Activated effector memory CD4-positive, alpha-beta T cell treated with Interleukin-2 at 50 U/mL for 16 hours (primary cell): ENCODE results near the gene SORBS1.

ENCODE experiments used
- DNase-seq: peaks from one replicate; pipeline ENCODE4 v3.0.0-alpha.2; 2020

Gene SORBS1

DNA sequence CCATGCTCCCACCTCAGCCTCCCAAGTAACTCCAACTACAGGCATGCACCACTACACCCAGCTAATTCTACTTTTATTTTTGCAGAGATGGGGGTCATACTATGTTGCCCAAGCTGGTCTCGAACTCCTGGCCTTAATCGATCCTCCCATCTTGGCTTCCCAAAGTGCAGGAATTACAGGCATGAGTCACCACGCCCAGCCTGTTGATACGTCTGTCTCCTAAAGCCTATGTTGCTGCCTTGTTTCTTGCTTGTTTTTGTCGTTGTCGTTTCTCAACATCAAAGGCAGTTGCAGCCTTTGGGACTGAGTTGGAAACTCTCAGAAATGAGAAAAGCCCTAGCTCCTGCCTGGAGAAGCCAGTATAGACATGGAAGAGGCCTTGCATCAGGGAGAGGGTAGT lies 49.9 kb downstream of the SORBS1 start:
- DNase-seq: no peak

- no peak for DNase-seq
Measured at GRCh38 chr10:95509251-95509650, 51.9 kb downstream of the SORBS1 start.

DNA sequence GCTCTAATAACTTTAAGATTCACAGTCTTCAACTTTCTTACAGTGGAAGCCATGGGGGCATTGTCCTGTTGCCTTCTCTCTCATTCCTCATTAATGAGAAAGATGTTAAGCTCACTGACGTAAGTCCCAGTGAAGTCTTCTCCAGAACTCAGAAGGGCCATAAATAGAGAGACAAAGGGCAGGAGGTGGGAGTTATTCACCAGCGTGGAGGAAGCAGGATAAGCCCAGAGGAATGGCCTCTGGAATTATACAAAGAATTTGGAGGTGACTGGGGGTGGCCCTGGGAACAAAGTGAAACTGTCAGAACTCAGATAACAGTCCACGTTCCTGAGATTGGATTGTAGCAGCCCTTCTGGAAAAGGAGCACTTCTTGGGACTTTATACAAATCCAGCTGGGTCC lies 52.4 kb downstream of the SORBS1 start:
- no peak for DNase-seq

GRCh38 chr10:95506056-95506737 lies 55.0 kb downstream of the SORBS1 start:
- DNase-seq: no peak

DNA sequence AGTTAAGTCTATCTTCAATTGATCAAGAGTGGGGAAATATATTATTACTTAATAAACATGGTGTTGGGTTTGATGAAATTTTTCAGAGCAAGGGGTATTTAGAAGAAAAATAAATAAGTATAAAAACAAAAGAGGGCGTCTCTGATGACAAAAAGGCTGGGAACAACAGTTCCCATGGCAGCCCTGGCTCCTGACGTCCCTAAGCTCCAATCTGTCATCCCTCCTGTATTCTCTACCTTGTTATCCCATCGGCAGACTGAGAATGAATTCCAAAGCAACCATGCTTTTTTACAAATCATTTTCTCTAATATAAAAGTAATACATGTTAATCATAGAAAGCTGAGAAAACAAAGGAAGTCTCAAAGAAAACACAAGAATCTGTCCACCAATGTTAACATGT lies 55.5 kb downstream of the SORBS1 start:
- no peak for DNase-seq

GRCh38 chr10:95505084-95505610 lies 56.0 kb downstream of the SORBS1 start:
- DNase-seq: no peak

- no peak for DNase-seq
Measured at GRCh38 chr10:95504246-95504691, 56.9 kb downstream of the SORBS1 start.

DNA sequence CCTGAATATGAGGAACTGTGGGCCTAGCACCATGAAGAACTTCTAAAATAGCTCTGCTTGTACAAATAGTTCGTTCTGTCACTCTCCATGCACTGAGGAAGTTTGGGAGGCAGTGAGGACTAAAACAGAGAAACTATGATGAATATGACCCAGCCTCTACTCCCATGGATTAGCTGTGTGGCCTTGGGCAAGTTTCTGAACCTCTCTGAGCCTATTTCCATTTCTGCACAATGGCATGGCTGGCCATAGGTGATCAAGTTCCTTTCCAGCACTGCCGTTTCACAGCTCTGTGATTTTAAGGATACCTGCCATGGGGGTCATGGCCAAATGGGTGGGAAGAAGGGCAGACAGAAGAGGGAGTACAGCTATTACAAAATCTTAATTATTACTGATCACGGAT lies 57.6 kb downstream of the SORBS1 start:
- no peak for DNase-seq

- no peak for DNase-seq
Measured at GRCh38 chr10:95503001-95503400, 58.2 kb downstream of the SORBS1 start.

DNA sequence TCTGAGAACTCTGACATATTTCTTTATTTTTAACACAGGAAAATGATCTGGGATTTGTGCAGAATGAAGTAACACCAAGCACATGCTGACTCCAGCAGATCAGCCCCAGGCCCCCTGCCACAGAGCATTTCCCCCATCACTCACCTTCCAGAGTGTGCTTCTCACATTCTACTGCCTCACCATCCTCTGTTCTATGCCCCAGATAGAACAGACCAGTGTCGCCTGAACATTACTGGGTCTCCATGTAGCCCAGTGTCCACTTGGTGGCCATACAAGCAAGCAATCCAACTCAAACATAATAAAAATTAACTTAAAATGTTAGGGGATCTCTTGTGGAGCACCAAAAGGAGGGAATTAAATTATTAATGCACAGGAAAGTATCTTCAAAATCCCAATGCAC lies 58.8 kb downstream of the SORBS1 start:
- no peak for DNase-seq

DNA sequence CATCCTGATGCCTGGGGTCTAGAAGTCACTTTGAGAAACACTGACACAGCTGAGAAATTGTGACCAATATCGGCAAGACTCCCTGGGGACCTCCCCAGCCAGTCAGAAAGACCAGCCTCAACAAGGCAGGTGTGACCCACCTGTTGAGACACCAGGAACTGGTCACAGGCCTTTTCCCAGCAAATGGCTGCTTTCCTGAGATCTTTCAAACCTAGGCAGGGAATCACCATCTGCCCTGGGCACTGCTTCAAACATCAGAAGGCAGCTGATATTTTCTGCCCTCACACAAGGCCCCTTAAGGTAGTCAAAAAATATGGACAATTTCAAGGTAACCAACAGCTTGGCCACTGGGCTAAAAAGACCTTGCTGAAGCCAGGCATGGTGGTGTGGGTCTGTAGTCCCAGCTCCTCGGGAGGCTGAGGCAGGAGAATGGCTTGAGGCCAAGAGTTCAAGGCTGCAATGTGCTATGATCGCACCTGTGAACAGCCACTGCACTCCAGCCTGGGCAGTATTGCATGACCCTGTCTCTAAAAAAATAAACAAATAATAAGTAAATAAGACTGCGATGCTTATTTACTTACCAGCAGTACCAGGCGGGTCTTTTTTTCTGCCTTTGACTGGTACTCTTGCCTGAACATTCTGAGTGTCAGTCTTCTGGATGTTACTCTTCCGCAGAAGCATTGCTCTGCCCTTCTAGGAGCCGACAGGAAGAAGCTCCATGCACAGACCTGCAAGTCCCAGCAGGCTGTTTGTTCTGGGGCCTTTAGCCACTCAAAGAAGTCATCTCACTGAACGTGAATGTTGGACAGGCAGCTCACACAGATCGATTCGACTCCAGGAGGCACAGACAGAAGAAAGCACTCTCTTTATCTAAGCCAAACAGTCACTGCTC lies 59.7 kb downstream of the SORBS1 start:
- DNase-seq: no peak

DNA sequence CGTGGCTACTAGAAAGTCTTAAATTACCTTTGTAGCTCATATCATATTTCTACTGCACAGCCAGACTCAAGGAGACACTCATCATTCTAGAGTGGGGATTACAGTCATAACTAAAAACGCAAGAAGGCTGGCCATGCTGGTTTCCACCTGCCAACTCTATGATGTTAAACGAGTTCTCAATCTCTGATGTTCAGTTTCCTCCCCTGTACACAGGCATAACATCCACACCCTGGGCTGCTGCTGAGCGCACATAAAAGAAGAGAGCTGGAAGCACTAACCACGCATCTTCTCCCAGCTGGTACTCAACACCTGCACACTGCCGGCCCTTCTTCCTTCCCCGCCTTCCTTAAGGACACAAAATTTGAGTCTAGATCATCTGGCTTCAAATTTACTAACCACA lies 60.5 kb downstream of the SORBS1 start:
- no peak for DNase-seq

- DNase-seq: no peak
Measured at GRCh38 chr10:95500097-95500496, 61.1 kb downstream of the SORBS1 start.

- DNase-seq: no peak
Measured at GRCh38 chr10:95499482-95499989, 61.6 kb downstream of the SORBS1 start.

GRCh38 chr10:95496951-95497350 lies 64.2 kb downstream of the SORBS1 start:
- DNase-seq: no peak

DNA sequence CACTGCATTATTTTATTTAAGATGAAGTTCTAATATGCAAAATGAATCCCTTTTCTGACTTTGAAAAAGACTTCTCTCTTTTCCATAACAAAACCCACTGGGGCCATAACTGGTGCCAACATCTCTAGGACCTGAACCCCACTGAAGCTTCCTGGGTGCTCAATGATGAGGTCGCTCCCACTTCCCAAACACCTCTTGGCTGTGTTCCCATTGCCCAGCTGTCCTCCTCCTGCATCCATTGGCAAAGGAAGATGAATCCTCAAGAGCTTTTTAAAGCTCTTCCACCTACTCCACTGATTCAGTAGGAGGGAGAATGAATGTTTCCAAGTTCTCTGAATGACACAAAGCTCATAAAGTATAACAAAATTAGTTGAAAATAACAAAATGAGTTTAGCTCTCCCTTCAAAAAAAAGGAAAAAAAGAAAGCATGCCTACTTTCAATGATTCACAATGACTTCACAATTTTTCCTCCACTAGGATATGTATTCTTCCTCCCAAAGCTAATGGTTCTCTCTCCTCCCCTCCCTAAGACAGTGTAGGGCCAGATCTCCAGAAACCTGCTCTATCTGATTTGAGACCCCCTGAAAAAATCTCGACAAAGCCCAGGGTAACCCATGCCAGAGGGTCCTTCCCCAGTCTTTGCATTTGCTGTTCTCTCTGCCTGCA lies 64.8 kb downstream of the SORBS1 start:
- no peak for DNase-seq

DNA sequence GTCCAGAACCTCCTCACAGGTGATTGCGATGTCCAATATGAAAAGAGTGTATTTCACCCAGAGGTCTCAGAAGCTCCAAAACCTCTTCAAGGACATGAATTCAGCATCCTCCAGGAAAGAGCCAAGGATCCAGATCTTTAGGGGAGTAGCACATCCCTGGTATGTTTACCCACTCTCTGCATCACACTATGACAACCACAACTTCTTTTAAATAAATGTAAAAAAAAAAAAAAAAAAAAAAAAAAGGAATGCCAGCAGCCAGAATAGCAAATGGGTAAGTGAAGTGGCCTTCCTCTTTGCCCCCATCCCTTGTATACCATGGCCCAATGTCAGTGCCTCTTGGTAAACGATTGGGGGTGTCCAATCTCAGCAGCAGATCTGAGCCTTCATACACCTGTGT lies 67.3 kb downstream of the SORBS1 start:
- DNase-seq: no peak

GRCh38 chr10:95487994-95488393 lies 73.2 kb downstream of the SORBS1 start:
- no peak for DNase-seq

GRCh38 chr10:95485056-95485844 lies 75.9 kb downstream of the SORBS1 start:
- DNase-seq: no peak

- no peak for DNase-seq
Measured at GRCh38 chr10:95482501-95483233, 78.5 kb downstream of the SORBS1 start.

- DNase-seq: no peak
Measured at GRCh38 chr10:95480901-95481491, 80.2 kb downstream of the SORBS1 start.
